Activated CD4-positive, CD25-positive, alpha-beta regulatory T cell treated with anti-CD3 and anti-CD28 coated beads, Interleukin-2, amount 50 U/mL, for 72 hours (primary cell): ENCODE data around the gene PIM3.
"Not testable (repeated sequence)": the region's sequence is repeated elsewhere in the genome, so short reads cannot be mapped to it uniquely, and the experiment has no call there.

Experiments used
- DNase-seq: peaks from one replicate; pipeline ENCODE4 v3.0.0; 2021

Gene PIM3

DNA sequence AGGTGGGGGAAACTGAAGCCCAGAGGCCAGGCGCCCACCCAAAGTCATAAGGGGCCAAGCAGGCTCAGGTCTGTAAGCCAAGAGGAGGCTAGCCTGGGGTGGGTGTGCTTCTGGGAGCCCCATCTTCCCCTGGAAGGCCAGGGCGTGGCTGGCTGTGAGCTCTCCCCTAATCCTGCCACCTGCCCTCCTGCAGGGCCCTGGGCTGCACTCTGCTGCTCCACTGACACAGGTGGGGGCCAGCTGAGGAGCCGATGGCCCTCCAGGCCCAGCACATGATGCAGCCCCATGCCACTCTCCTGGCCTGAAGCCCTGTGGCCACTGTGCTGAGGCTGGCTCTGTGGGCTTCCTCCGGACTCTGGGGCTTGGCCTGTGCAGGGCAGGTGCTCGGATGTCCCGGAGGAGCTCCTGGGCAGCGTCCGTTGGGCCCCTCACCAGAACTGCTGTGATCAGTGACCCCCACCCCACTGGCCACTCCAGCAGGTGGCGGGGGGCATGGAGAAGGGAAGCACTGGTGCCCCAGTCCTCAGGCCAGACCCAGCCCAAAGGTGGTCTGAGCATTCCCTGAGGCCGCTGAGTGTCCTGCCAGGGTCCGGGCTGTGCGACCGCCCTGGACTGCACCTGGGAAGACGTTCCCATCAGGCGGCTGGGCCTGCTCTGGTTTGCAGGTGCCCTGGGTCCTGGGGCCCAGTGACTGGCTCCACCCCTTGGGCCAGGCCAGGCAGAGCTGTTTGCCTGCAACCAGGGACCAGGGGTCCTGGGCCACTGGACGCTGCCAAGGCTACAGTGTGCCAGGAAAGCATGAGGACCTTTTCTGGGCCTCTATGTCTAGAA, 8.5 kb downstream of the PIM3 start:
- DNase-seq: peak; percentile 29

- DNase-seq: peak; percentile 37
These were observed 9.4 kb downstream of the PIM3 start for GRCh38 chr22:49969751-49970527.

- DNase-seq: peak; percentile 91
These were observed 10.1 kb downstream of the PIM3 start for GRCh38 chr22:49970528-49971231.

- DNase-seq: peak; percentile 73
These were observed 10.9 kb downstream of the PIM3 start for GRCh38 chr22:49971232-49972162.

- DNase-seq: peak; percentile 37
These were observed 11.8 kb downstream of the PIM3 start for GRCh38 chr22:49972163-49973017.

- DNase-seq: no peak
These were observed 12.7 kb downstream of the PIM3 start for GRCh38 chr22:49973018-49973961.

DNA sequence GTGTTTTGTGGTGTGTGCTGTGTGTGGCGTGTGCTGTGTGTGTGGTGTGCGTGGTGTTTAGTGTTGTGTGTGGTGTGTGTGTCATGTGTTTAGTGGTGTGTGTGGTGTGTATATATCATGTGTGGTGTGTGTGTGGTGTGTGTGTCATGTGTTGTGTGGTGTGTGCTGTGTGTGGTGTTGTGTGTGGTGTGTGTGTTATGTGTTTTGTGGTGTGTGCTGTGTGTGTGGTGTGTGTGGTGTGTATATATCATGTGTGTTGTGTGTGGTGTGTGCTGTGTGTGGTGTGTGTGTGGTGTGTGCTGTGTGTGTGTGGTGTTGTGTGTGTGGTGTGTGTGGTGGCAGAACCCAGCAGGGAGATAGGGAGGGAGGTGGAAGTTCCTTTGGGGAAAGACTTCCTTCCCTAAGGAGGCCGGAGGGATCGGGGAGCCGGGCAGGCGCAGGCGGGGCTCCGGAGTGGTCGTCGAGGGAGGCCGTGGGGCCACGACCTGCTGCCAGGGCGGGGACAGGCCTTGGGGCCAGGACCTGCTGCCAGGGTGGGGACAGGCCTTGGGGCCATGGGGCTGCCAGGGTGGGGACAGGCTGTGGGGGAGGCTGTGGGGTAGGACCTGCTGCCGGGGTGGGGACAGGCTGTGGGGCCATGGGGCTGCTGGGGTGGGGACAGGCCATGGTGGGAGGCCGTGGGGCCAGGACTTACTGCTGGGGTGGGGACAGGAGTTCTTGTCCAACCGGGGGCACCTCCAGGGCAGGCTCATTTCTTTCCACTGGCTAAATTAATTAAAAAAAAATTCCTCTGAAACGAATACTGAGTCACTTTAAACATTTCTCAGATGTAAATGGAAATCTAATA, 15.2 kb downstream of the PIM3 start:
- peak; percentile 44 for DNase-seq

DNA sequence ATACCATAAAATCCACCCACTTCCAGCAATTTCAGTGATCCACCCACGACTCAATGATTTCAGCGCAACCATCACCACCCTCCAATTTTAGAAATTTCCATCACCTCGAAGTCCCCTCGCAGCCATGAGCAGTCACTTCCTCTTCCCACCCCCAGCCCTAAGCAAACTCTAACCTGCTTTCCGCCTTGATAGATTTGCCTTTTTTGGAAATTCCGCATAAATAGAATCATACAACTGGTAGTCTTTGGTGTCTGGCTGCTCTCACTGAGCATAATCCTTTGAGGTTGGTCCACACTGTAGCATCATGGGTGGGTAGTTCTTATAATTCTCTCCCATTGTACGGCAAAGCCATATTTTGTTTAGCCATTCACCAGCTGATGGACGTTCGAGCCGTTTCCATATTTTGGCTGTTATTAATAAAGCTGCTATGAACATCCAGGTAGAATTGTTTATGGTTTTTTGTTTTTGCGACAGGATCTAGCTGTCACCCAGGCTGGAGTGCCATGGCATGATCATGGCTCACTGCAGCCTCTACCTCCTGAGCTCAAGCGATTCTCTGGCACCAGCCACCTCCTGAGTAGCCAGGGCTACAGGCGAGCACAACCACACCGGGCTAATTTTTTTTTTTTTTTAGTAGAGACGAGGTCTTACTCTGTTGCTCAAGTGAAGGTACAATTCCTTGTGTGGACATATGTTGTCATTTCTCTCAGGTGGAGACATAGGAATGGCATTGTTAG, 16.0 kb downstream of the PIM3 start:
- peak; percentile 34 for DNase-seq

GRCh38 chr22:49977578-49977977, 17.0 kb downstream of the PIM3 start:
- DNase-seq: no peak

DNA sequence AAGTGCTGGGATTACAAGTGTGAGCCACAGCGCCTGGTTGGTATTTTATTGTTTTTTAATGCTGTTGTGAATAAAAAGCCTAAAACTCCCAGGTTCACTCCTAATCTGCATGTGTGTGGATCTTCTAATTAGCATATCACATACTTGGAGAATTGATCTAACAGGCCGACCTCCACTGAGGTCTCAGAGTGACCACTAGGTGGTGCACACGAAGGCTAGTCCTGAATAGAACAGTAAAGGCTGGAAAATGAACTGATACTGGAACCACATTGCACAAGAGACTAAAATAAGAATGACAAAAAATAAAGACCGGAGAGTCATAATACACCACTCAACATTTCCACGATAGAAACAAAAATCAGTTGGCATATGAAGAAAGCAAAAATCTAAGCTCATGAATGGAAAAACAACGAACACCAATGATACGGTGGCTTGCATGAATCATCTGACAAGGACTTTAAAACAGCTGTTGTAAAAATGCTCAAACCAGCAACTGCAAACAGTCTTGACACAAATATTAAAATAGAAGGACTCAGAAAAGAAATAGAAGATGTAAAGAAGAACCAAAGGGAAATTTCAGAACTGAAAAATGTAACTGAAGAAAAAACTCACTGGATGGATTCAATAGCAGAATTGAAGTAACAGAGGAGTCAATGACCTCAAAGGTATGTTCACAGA, 19.2 kb downstream of the PIM3 start:
- peak; percentile 33 for DNase-seq

GRCh38 chr22:49981799-49982198, 21.2 kb downstream of the PIM3 start:
- DNase-seq: not testable (repeated sequence)

- DNase-seq: peak; percentile 49
These were observed 22.8 kb downstream of the PIM3 start for GRCh38 chr22:49983148-49984042.

DNA sequence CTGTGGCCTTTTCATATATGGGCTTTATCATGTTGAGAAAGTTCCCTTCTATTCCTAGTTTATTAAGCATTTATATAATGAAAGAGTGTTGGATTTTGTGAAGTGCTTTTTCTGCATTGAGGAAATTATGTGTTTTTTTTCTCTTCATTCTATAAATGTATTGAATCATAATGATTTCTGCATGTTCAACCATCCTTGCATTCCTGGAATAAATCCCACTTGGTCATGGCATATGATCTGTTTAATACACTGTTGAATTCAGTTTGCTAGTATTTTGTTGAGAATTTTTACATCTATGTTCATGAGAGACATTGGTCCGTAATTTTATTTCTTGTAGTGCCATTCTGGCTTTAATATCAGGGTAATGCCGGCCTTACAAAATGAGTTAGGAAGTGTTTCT, 25.8 kb downstream of the PIM3 start:
- no peak for DNase-seq

- peak; percentile 13 for DNase-seq
These were observed 29.3 kb downstream of the PIM3 start for GRCh38 chr22:49989826-49990225.

GRCh38 chr22:49991167-49991566, 30.6 kb downstream of the PIM3 start:
- no peak for DNase-seq

DNA sequence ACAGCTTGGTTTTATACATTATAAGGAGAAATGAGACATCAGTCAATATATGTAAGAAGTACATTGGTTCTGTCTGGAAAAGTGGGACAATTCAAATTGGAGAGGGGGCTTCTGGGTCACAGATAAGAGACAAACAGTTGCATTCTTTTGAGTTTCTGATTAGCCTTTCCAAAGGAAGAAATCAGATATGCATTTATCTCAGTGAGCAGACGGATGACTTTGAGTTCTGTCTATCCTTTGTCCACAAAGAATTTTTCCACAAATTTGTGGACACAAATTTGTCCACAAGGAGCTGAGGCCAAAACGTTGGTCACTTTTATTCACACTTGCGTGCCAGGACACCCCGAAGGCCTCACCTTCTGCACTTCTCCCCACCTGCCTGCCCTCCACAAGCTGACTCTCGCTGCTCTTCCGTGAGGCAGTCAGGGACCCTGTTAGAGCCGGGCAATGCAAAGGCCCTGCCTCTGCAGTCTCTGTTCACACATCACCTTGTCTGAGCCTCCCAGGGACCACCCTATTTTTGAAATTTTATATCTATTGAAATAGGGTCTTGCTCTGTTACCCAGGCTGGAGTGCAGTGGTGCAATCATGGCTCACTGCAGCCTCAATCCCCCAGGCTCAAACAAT, 31.4 kb downstream of the PIM3 start:
- peak; percentile 11 for DNase-seq
